Measurements from ENCODE around the gene PRSS56.
A peak's percentile ranks its signal among the peaks of the same experiment; 100 is the strongest.

DNA sequence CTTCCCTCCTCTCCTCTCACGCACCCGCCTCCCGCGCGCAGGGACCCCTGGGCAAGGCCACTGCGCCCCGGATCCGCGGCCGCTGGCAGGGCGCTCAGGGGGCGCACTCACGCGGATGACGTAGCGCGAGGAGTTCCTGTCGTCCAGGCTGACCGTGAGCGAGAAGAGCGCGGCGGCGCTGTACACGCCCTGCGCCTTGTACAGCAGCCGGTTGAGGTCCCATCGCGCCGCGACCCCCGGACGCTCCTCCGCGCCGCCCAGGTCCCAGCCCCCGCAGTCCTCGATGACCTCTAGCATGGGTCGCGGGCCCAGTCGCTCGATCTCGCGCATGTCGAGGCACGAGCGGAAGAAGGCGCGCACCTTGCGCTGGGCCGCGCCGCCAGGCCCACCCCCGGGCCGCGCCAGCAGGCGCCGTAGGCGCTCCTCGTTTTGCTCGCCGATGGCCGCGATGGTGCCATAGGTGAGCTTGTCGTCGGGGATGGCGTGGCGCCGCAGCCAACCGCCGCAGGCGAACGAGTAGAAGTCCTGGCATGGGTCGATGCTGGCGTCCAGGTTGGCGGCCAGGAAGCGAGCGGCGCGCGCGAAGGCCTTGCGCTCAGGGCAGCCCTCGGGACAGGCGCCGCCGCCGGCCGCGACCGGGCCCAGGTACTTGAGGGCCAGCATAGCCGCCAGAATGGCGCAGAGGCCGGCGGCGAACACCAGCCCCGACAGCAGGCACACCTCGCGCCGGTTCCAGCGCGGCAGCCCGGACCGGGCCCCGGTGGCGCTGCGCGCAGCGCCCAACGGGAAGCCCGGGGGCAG is 34.2 kb upstream of the PRSS56 start:
- TF ChIP-seq, protein P1, sequence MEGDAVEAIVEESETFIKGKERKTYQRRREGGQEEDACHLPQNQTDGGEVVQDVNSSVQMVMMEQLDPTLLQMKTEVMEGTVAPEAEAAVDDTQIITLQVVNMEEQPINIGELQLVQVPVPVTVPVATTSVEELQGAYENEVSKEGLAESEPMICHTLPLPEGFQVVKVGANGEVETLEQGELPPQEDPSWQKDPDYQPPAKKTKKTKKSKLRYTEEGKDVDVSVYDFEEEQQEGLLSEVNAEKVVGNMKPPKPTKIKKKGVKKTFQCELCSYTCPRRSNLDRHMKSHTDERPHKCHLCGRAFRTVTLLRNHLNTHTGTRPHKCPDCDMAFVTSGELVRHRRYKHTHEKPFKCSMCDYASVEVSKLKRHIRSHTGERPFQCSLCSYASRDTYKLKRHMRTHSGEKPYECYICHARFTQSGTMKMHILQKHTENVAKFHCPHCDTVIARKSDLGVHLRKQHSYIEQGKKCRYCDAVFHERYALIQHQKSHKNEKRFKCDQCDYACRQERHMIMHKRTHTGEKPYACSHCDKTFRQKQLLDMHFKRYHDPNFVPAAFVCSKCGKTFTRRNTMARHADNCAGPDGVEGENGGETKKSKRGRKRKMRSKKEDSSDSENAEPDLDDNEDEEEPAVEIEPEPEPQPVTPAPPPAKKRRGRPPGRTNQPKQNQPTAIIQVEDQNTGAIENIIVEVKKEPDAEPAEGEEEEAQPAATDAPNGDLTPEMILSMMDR (optimal IDR thresholded peaks at IDR 0.05 in 1 of 3, IDR thresholded peaks at IDR 0.05 in 1 of 3, conservative IDR thresholded peaks at IDR 0.05 in 1 of 3; ENCODE audit: extremely low read depth in 1 of 3, insufficient read depth in 2 of 3, low read length in 3 of 3) = no peak
- peak; percentile 10 for TF ChIP-seq EZH2 (IDR thresholded peaks at IDR 0.05; ENCODE audit: low read length)
